Gastrocnemius medialis (tissue), 4 donors: ENCODE results near the gene SH2D4B. TPM values are rescaled to one million over a fixed set of nuclear protein-coding genes. Genes with fewer than 3 reads are reported as not detected.
A peak's percentile ranks its signal among the peaks of the same experiment; 100 is the strongest.

Experiments
- ATAC-seq, 2 donors: fragments of 150-250 bp; one replicate each; pipeline ENCODE4 v1.9.1; 2016
- DNase-seq, 2 donors: peaks; one replicate each; pipeline ENCODE4 v3.0.0-alpha.2; 2019
- H3K27ac ChIP-seq, 4 donors: fragments of 200-600 bp; sonication (generic); 1 replicate in 1 of 4; 2 replicates in 3 of 4; pipeline ENCODE4 v1.5.1; 2016 to 2018; ENCODE audit warnings: mild to moderate bottlenecking in 2 of 4, moderate library complexity in 1 of 4
- H3K27me3 ChIP-seq, 3 donors: fragments of 200-600 bp; sonication (generic) in 2 of 3; 1 replicate in 1 of 3; 2 replicates in 2 of 3; pipeline versions ENCODE4 v1.5.1 to v1.6.0; 2016 to 2019; ENCODE audit warnings: mild to moderate bottlenecking in 1 of 3, moderate library complexity in 1 of 3
- H3K36me3 ChIP-seq, 2 donors: fragments of 200-600 bp; sonication (generic) in 1 of 2; one replicate each; pipeline ENCODE4 v1.5.1; 2017 to 2018
- H3K4me1 ChIP-seq, 2 donors: fragments of 200-600 bp; sonication (generic) in 1 of 2; one replicate each; pipeline ENCODE4 v1.5.1; 2016 to 2017; ENCODE audit warnings: mild to moderate bottlenecking in 2 of 2
- H3K4me3 ChIP-seq, 4 donors: fragments of 200-600 bp; sonication (generic) in 3 of 4; 1 replicate in 1 of 4; 2 replicates in 3 of 4; pipeline ENCODE4 v1.5.1; 2016 to 2019; ENCODE audit warnings: mild to moderate bottlenecking in 2 of 4
- H3K9me3 ChIP-seq, 3 donors: fragments of 200-600 bp; sonication (generic) in 2 of 3; 1 replicate in 1 of 3; 2 replicates in 2 of 3; pipeline ENCODE4 v1.5.1; 2016 to 2019
- CTCF ChIP-seq, 5 experiments: fragments of 450-650 bp in 3 of 5; fragments of 200-600 bp in 2 of 5; sonication (generic) in 2 of 5; IDR thresholded peaks in 4 of 5; conservative IDR thresholded peaks in 1 of 5; 1 replicate in 4 of 5; 2 replicates in 1 of 5; pipeline ENCODE4 v1.5.1; 2016 to 2019; ENCODE audit warnings: antibody characterized with exemption in 5 of 5, mild to moderate bottlenecking in 3 of 5, moderate library complexity in 3 of 5
- POLR2A ChIP-seq, 2 donors: fragments of 450-650 bp; IDR thresholded peaks; one replicate each; pipeline ENCODE4 v1.6.1; 2017; ENCODE audit warnings: antibody characterized with exemption in 2 of 2, mild to moderate bottlenecking in 2 of 2, moderate library complexity in 2 of 2
- in situ Hi-C, 4 donors: fragments of 200-750 bp; cut with MboI; loops; one replicate each; pipeline versions ENCODE4 v1.15.0 to v1.8.0; 2017; ENCODE audit warnings: low sequenced_read_pairs in 4 of 4
- intact Hi-C: fragments of 100-400 bp; cut with DNase I; formaldehyde crosslinking; loops from one replicate; pipeline ENCODE4 v1.15.1; 2023; ENCODE audit warnings: low total_unique reads
- total RNA-seq, 4 donors: library from RNA; depleted of rRNA; stranded (reverse); fragments of >200 nt; gene quantifications; one replicate each; pipeline versions ENCODE4 v1.1.0 to v1.2.3, GENCODE V29; 2016

The SH2D4B gene
- total RNA-seq, 4 donors from 2014 or later = not detected

- ATAC-seq (no peak), DNase-seq (no peak)
- intact Hi-C loops = no loop called here
- Histone ChIP-seq H3K27ac (no peak overlapping the region), H3K4me1 (peaks cover 0 to 5% of the 10 kb centered on the region in 2 donors), H3K4me3 (no peak overlapping the region), H3K27me3 (no peaks in the 10 kb centered on the region), H3K36me3 (peaks cover 0 to 7% of the 10 kb centered on the region in 2 donors), H3K9me3 (no peaks in the 10 kb centered on the region)
- TF ChIP-seq CTCF (IDR thresholded peaks at IDR 0.05 in 4 of 5, conservative IDR thresholded peaks at IDR 0.05 in 1 of 5) = no peak
- TF ChIP-seq POLR2A (IDR thresholded peaks at IDR 0.05) = no peak
- in situ Hi-C loops = no loop called here
Measured at GRCh38 chr10:80524190-80524909, 13.4 kb upstream of the SH2D4B start.

- DNase-seq = no peak
- no peak overlapping the region for H3K27ac ChIP-seq
- no peak for TF ChIP-seq CTCF (IDR thresholded peaks at IDR 0.05 in 4 of 5, conservative IDR thresholded peaks at IDR 0.05 in 1 of 5)
- TF ChIP-seq POLR2A (IDR thresholded peaks at IDR 0.05) = no peak
- in situ Hi-C loops (no loop called here), intact Hi-C loops (no loop called here)
- no peak overlapping the region for H3K4me3 ChIP-seq
- no peak for ATAC-seq
- H3K36me3 ChIP-seq = no peaks in the 10 kb centered on the region
- H3K9me3 ChIP-seq = no peaks in the 10 kb centered on the region
- H3K27me3 ChIP-seq = no peaks in the 10 kb centered on the region
- H3K4me1 ChIP-seq = peaks cover 0 to 5% of the 10 kb centered on the region in 2 donors
Measured at GRCh38 chr10:80526218-80526617, 11.5 kb upstream of the SH2D4B start.

GRCh38 chr10:80526742-80527141 is 11.0 kb upstream of the SH2D4B start:
- Histone ChIP-seq H3K4me3 (no peak overlapping the region), H3K27me3 (no peaks in the 10 kb centered on the region), H3K36me3 (no peaks in the 10 kb centered on the region), H3K4me1 (peaks cover 0 to 5% of the 10 kb centered on the region in 2 donors), H3K9me3 (no peaks in the 10 kb centered on the region), H3K27ac (no peak overlapping the region)
- TF ChIP-seq POLR2A (IDR thresholded peaks at IDR 0.05) (no peak), CTCF (IDR thresholded peaks at IDR 0.05 in 4 of 5, conservative IDR thresholded peaks at IDR 0.05 in 1 of 5) (no peak)
- in situ Hi-C loops = no loop called here
- ATAC-seq (no peak), DNase-seq (no peak)
- intact Hi-C loops = no loop called here

GRCh38 chr10:80528185-80528700 is 9.5 kb upstream of the SH2D4B start:
- Histone ChIP-seq H3K27ac (peak overlapping the region in 1 of 4 donors; percentile 14), H3K4me1 (peaks cover 0 to 5% of the 10 kb centered on the region in 2 donors), H3K36me3 (no peaks in the 10 kb centered on the region), H3K27me3 (no peaks in the 10 kb centered on the region), H3K9me3 (no peaks in the 10 kb centered on the region), H3K4me3 (no peak overlapping the region)
- ATAC-seq = no peak
- no peak for DNase-seq
- TF ChIP-seq CTCF (IDR thresholded peaks at IDR 0.05 in 4 of 5, conservative IDR thresholded peaks at IDR 0.05 in 1 of 5) (no peak), POLR2A (IDR thresholded peaks at IDR 0.05) (no peak)
- intact Hi-C loops (no loop called here), in situ Hi-C loops (no loop called here)
